Measurements from ENCODE around the gene DLL3. TPM values are rescaled to one million over a fixed set of nuclear protein-coding genes. Genes with fewer than 3 reads are reported as not detected.
A peak's percentile ranks its signal among the peaks of the same experiment; 100 is the strongest.

DLL3 gene
- total RNA-seq, 1 experiment from 2014 or later, result 16.4 TPM

GRCh38 chr19:39502640-39503417 is 4.1 kb downstream of the DLL3 start (continued):
- TF ChIP-seq MYBL2 (CRISPR knock-in tag; IDR thresholded peaks at IDR 0.05) (peak; percentile 99), ZNF671 (CRISPR knock-in tag; IDR thresholded peaks at IDR 0.05) (no peak), PRRX2 (CRISPR knock-in tag; IDR thresholded peaks at IDR 0.05) (no peak), ATF1 (CRISPR knock-in tag; IDR thresholded peaks at IDR 0.05) (peak; percentile 94), KAT7 (CRISPR knock-in tag; IDR thresholded peaks at IDR 0.05; ENCODE audit: borderline replicate concordance) (peak; percentile 99; the same call in 1 of the 2 replicates), AR (CRISPR knock-in tag; IDR thresholded peaks at IDR 0.05) (no peak), ETV6 (CRISPR knock-in tag; IDR thresholded peaks at IDR 0.05) (peak; percentile 100), ZNF281 (CRISPR knock-in tag; IDR thresholded peaks at IDR 0.05) (peak; percentile 88), E2F5 (CRISPR knock-in tag; IDR thresholded peaks at IDR 0.05) (peak; percentile 99), ZBTB43 (CRISPR knock-in tag; IDR thresholded peaks at IDR 0.05) (peak; percentile 99), ELF4 (CRISPR knock-in tag; IDR thresholded peaks at IDR 0.05; ENCODE audit: low read depth) (peak; percentile 99), ZNF532 (CRISPR knock-in tag; IDR thresholded peaks at IDR 0.05; ENCODE audit: borderline replicate concordance) (peak; percentile 67; the same call in 1 of the 2 replicates), MAX (CRISPR knock-in tag; IDR thresholded peaks at IDR 0.05) (peak; percentile 98), ZNF263 (CRISPR knock-in tag; IDR thresholded peaks at IDR 0.05; ENCODE audit: low read depth) (peak; percentile 88), ZBTB21 (CRISPR knock-in tag; IDR thresholded peaks at IDR 0.05; ENCODE audit: borderline replicate concordance) (peak; percentile 95), STAT6 (CRISPR knock-in tag; conservative IDR thresholded peaks at IDR 0.05; ENCODE audit: low read depth) (0 out of 2 replicates have a peak, but pooled peaks have one; percentile 68), EMX1 (CRISPR knock-in tag; IDR thresholded peaks at IDR 0.05) (0 out of 2 replicates have a peak, but pooled peaks have one; percentile 58), USF1 (CRISPR knock-in tag; IDR thresholded peaks at IDR 0.05) (peak; percentile 77)

Data from WTC11 (cell line).